Karpas-422 (cell line): ENCODE measurements around the gene NT5E. TPM values are rescaled to one million over a fixed set of nuclear protein-coding genes. Genes with fewer than 3 reads are reported as not detected.

Experiments
- DNase-seq: peaks from one replicate; pipeline ENCODE4 v3.0.0-alpha.2; 2015
- H2AFZ ChIP-seq: fragments of 200-600 bp; sonication (generic); 2 replicates; pipeline ENCODE4 v1.6.1; 2014; ENCODE audit warnings: antibody characterized with exemption, low read length, mixed read lengths
- H3K27ac ChIP-seq: fragments of 200-600 bp; sonication (generic); 2 replicates; pipeline ENCODE4 v1.5.1; 2014; ENCODE audit warnings: mild to moderate bottlenecking, low read length, moderate library complexity
- H3K27me3 ChIP-seq: fragments of 200-600 bp; sonication (generic); 2 replicates; pipeline ENCODE4 v1.6.1; 2014; ENCODE audit warnings: low read length, mixed read lengths
- H3K36me3 ChIP-seq: fragments of 200-600 bp; sonication (generic); 2 replicates; pipeline ENCODE4 v1.6.1; 2014; ENCODE audit warnings: low read length, mixed read lengths; ENCODE audit not compliant: insufficient read depth
- H3K4me1 ChIP-seq: fragments of 200-600 bp; sonication (generic); 2 replicates; pipeline ENCODE4 v1.6.1; 2014; ENCODE audit warnings: mild to moderate bottlenecking, low read length, mixed read lengths
- H3K4me2 ChIP-seq: fragments of 200-600 bp; sonication (generic); 2 replicates; pipeline ENCODE4 v1.6.1; 2014; ENCODE audit warnings: low read length, low read depth, mild to moderate bottlenecking; ENCODE audit not compliant: poor library complexity, severe bottlenecking
- H3K4me3 ChIP-seq: fragments of 200-600 bp; sonication (generic); 2 replicates; pipeline ENCODE4 v1.5.1; 2014; ENCODE audit warnings: mild to moderate bottlenecking, antibody characterized with exemption, low read length, mixed read lengths
- H3K79me2 ChIP-seq: fragments of 200-600 bp; sonication (generic); 2 replicates; pipeline ENCODE4 v1.6.1; 2014; ENCODE audit warnings: mild to moderate bottlenecking, low read length, mixed read lengths
- H3K9ac ChIP-seq: fragments of 200-600 bp; sonication (generic); 2 replicates; pipeline ENCODE4 v1.6.0; 2014; ENCODE audit warnings: low read length
- H3K9me2 ChIP-seq: fragments of 200-600 bp; sonication (generic), shearing (Covaris generic); replicated peaks from 2 replicates; pipeline ENCODE4 v1.6.0; 2014; ENCODE audit warnings: mild to moderate bottlenecking, low read length, moderate library complexity; ENCODE audit not compliant: insufficient read depth
- H3K9me3 ChIP-seq: fragments of 300-700, 200-600 bp; sonication (generic); 2 replicates; pipeline ENCODE4 v1.6.1; 2014; ENCODE audit warnings: low read length, mixed read lengths
- H4K20me1 ChIP-seq: fragments of 200-600 bp; sonication (generic); 2 replicates; pipeline ENCODE4 v1.6.1; 2014; ENCODE audit warnings: mild to moderate bottlenecking, antibody characterized with exemption, low read length, low read depth; ENCODE audit not compliant: insufficient read depth
- total RNA-seq: library from RNA; depleted of rRNA; stranded (reverse); fragments of >200 nt; shearing (Covaris generic); gene quantifications from 2 replicates; pipeline ENCODE4 v1.2.3, GENCODE V29; 2014; ENCODE audit warnings: low replicate concordance; rRNA removed

The NT5E gene
- total RNA-seq, 1 experiment from 2014 or later: not detected

DNA sequence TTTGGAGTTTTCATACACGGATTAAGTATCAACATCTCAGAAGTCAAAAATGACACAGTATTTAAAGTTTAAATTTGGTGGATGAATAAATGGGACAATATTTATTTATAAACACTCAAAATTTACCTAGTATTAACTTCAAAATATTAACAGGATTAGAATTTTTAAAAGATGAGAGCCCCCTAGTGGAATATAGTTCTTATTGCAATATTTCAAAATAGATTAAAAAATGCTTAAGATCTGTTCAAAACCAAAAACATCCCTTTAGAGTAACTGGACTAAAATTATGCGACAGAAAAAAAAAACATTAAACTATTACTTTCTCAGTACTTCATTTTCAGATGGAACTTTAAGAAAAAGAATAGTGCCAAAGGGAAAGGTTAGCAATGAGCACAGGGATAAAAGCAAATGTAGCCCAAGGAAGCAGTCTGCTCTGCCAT lies 87.2 kb downstream of the NT5E start:
- Histone ChIP-seq H3K9me2 (no peaks in the 10 kb centered on the region), H4K20me1 (no peaks in the 10 kb centered on the region), H3K27ac (no peak overlapping the region), H3K4me2 (no peak overlapping the region), H3K9ac (no peak overlapping the region), H3K4me1 (no peaks in the 10 kb centered on the region), H3K79me2 (0 out of 2 replicates have a peak, but pooled peaks cover 14% of the 10 kb centered on the region), H3K9me3 (no peaks in the 10 kb centered on the region), H3K27me3 (no peaks in the 10 kb centered on the region), H2AFZ (no peak overlapping the region), H3K4me3 (no peak overlapping the region), H3K36me3 (peaks cover 31% of the 10 kb centered on the region; the same call in 1 of the 2 replicates)
- DNase-seq: peak; percentile 59

GRCh38 chr6:85544776-85545175 lies 94.9 kb downstream of the NT5E start:
- Histone ChIP-seq H4K20me1 (no peaks in the 10 kb centered on the region), H3K27ac (no peak overlapping the region), H3K9me3 (no peaks in the 10 kb centered on the region), H3K4me2 (no peak overlapping the region), H3K4me1 (no peaks in the 10 kb centered on the region; the same call in 1 of the 2 replicates), H3K9me2 (no peaks in the 10 kb centered on the region), H3K9ac (no peak overlapping the region), H3K36me3 (peaks cover 47% of the 10 kb centered on the region), H3K27me3 (no peaks in the 10 kb centered on the region), H3K79me2 (peaks cover 3% of the 10 kb centered on the region; the same call in 1 of the 2 replicates), H3K4me3 (no peak overlapping the region), H2AFZ (no peak overlapping the region)
- DNase-seq: no peak

Other genes with a start within 250 kb of the NT5E start
- gene SNX14, start 143.8 kb downstream of the NT5E start, total RNA-seq: 93.1 and 153 TPM in 2 replicates
- gene SYNCRIP, start 192.8 kb downstream of the NT5E start, total RNA-seq: 73.4 and 99.4 TPM in 2 replicates